Nephron (organoid): Measurements from ENCODE around the gene SYT9.

Experiments
- H3K27ac Mint-ChIP-seq, 3 experiments: 2 replicates each; pipeline ENCODE4 v1.8.0; 2020; ENCODE audit warnings: mixed read lengths in 3 of 3, mild to moderate bottlenecking in 2 of 3, moderate library complexity in 1 of 3
- H3K27me3 Mint-ChIP-seq: 2 replicates; pipeline ENCODE4 v1.8.0; 2021; ENCODE audit warnings: low read depth, mild to moderate bottlenecking, moderate library complexity, mixed read lengths
- H3K36me3 Mint-ChIP-seq: 2 replicates; pipeline ENCODE4 v1.8.0; 2020; ENCODE audit warnings: low read depth, mixed read lengths
- H3K4me1 Mint-ChIP-seq: 2 replicates; pipeline ENCODE4 v1.8.0; 2020; ENCODE audit warnings: mixed read lengths
- H3K4me3 Mint-ChIP-seq, 3 experiments: 2 replicates each; pipeline ENCODE4 v1.8.0; 2020; ENCODE audit warnings: mild to moderate bottlenecking in 3 of 3, mixed read lengths in 3 of 3, moderate library complexity in 2 of 3
- H3K9me3 Mint-ChIP-seq: 2 replicates; pipeline ENCODE4 v1.8.0; 2020; ENCODE audit warnings: mixed read lengths
- TF ChIP-seq, protein P1 (sequence below), 3 experiments: fragments of 200-600 bp; sonication (generic); IDR thresholded peaks; one replicate each; pipeline ENCODE4 v1.5.0; 2021; ENCODE audit warnings: antibody characterized with exemption in 3 of 3; ENCODE audit not compliant: unreplicated experiment in 3 of 3

SYT9 gene

GRCh38 chr11:7450836-7451235, 199.1 kb downstream of the SYT9 start:
- Mint-ChIP-seq H3K4me3 (no peak overlapping the region), H3K4me1 (peaks cover 29% of the 10 kb centered on the region), H3K27ac (peak overlapping the region in 2 of 3 experiments; percentile 3 to 30), H3K9me3 (no peaks in the 10 kb centered on the region), H3K27me3 (peaks cover 4% of the 10 kb centered on the region), H3K36me3 (no peaks in the 10 kb centered on the region)
- TF ChIP-seq, protein P1, sequence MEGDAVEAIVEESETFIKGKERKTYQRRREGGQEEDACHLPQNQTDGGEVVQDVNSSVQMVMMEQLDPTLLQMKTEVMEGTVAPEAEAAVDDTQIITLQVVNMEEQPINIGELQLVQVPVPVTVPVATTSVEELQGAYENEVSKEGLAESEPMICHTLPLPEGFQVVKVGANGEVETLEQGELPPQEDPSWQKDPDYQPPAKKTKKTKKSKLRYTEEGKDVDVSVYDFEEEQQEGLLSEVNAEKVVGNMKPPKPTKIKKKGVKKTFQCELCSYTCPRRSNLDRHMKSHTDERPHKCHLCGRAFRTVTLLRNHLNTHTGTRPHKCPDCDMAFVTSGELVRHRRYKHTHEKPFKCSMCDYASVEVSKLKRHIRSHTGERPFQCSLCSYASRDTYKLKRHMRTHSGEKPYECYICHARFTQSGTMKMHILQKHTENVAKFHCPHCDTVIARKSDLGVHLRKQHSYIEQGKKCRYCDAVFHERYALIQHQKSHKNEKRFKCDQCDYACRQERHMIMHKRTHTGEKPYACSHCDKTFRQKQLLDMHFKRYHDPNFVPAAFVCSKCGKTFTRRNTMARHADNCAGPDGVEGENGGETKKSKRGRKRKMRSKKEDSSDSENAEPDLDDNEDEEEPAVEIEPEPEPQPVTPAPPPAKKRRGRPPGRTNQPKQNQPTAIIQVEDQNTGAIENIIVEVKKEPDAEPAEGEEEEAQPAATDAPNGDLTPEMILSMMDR (IDR thresholded peaks at IDR 0.05; ENCODE audit: unreplicated experiment in 3 of 3), result no peak

DNA sequence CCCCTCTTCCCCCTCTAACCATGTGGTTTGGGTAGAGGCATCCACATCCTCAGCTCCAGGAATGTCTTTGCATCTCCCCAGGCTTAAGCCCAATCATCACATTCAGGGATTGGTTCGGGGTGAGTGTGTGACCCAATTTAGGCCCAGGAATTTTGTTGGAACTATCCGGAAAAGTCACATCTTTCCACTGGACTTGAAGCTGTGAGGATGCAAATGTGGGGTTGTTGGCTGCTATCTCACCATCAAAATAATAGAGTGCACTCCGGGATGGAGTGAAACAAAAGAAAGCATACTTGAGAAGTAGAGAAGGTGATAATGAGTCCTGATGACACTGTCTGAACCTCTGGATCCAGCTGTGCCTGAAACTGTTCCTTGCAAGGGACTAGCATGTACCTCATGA, 199.8 kb downstream of the SYT9 start:
- TF ChIP-seq, protein P1 (IDR thresholded peaks at IDR 0.05; ENCODE audit: unreplicated experiment in 3 of 3), result no peak
- Mint-ChIP-seq H3K36me3 (no peaks in the 10 kb centered on the region), H3K9me3 (no peaks in the 10 kb centered on the region), H3K27ac (peak overlapping the region; percentile 3 to 30 (median 14)), H3K4me3 (no peak overlapping the region), H3K4me1 (peaks cover 29% of the 10 kb centered on the region), H3K27me3 (peaks cover 4% of the 10 kb centered on the region)

- peaks cover 4% of the 10 kb centered on the region for H3K27me3 Mint-ChIP-seq
- peak overlapping the region; percentile 3 to 30 (median 14) for H3K27ac Mint-ChIP-seq
- TF ChIP-seq, protein P1 (IDR thresholded peaks at IDR 0.05; ENCODE audit: unreplicated experiment in 3 of 3), result no peak
- H3K4me3 Mint-ChIP-seq, result no peak overlapping the region
- H3K9me3 Mint-ChIP-seq, result no peaks in the 10 kb centered on the region
- H3K4me1 Mint-ChIP-seq, result peaks cover 29% of the 10 kb centered on the region
- no peaks in the 10 kb centered on the region for H3K36me3 Mint-ChIP-seq
These were observed 200.3 kb downstream of the SYT9 start for GRCh38 chr11:7451952-7452494.

DNA sequence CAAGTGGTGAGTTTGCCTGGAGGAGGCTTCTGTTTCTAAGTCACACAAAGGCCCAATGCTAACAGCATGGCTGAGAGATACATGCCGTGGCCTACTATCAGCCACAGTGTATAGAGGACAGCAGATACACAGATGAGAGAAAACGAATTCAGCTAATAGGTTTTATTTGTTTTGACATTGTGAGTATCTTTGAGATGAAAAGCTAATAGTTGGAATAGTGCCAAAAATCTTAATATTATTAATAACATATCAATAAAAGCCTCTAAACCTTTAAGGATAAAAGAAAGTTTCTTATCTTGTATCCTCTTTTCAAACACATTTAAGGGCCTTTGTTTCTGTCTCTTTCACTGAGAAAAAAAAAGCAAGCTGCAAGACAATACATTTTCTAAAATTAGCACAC, 203.2 kb downstream of the SYT9 start:
- H3K27ac Mint-ChIP-seq, result no peak overlapping the region
- no peak overlapping the region for H3K4me3 Mint-ChIP-seq
- H3K4me1 Mint-ChIP-seq, result peaks cover 20% of the 10 kb centered on the region
- no peaks in the 10 kb centered on the region for H3K36me3 Mint-ChIP-seq
- H3K9me3 Mint-ChIP-seq, result no peaks in the 10 kb centered on the region
- TF ChIP-seq, protein P1 (IDR thresholded peaks at IDR 0.05; ENCODE audit: unreplicated experiment in 3 of 3), result no peak
- H3K27me3 Mint-ChIP-seq, result no peaks in the 10 kb centered on the region

DNA sequence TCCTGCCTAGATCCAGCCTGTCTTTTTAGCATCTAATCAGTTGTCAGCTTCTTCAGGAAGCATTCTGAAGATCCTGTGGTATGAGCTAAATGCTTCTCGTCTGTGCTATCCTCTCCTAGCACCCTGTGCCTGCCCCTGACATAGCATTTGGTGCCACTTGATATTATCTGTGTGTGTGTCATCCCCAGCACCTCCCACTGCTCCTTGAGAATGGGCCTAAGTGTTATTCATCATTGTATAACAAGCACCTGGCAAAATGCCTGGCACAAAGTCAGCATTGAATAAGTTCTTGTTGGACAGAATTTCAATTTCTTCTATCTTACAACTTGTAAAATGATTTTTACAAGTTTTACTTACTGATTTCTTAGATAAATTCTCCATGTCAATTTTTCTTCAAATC, 205.5 kb downstream of the SYT9 start:
- Mint-ChIP-seq H3K36me3 (no peaks in the 10 kb centered on the region), H3K27me3 (no peaks in the 10 kb centered on the region), H3K4me3 (no peak overlapping the region), H3K4me1 (peaks cover 3% of the 10 kb centered on the region), H3K27ac (no peak overlapping the region), H3K9me3 (no peaks in the 10 kb centered on the region)
- TF ChIP-seq, protein P1 (IDR thresholded peaks at IDR 0.05; ENCODE audit: unreplicated experiment in 3 of 3), result no peak

GRCh38 chr11:7462706-7463105, 211.0 kb downstream of the SYT9 start:
- H3K36me3 Mint-ChIP-seq, result no peaks in the 10 kb centered on the region
- H3K4me3 Mint-ChIP-seq, result no peak overlapping the region
- no peaks in the 10 kb centered on the region for H3K9me3 Mint-ChIP-seq
- H3K27me3 Mint-ChIP-seq, result no peaks in the 10 kb centered on the region
- no peaks in the 10 kb centered on the region for H3K4me1 Mint-ChIP-seq
- no peak overlapping the region for H3K27ac Mint-ChIP-seq
- TF ChIP-seq, protein P1 (IDR thresholded peaks at IDR 0.05; ENCODE audit: unreplicated experiment in 3 of 3), result no peak
